Endothelial cell of umbilical vein (primary cell): ENCODE measurements around the gene ZNF22. TPM values are rescaled to one million over a fixed set of nuclear protein-coding genes. Genes with fewer than 3 reads are reported as not detected.

Experiments used
- BruUV-seq: library from RNA; stranded (reverse); fragments of 400-500 nt; replicated peaks from 2 replicates; lab custom pipeline; 2021; lab: Mats Ljungman, UMichigan
- CTCF ChIA-PET: fragments of 300-600, 350-600 bp; sonication (Branson Sonifier 250); formaldehyde crosslinking; loops from one replicate; lab custom pipeline; 2021; ENCODE audit warnings: antibody characterized with exemption, inconsistent platforms; lab: Charles Lee
- POLR2A ChIA-PET: fragments of 300-600, 350-600 bp; sonication (Branson Sonifier 250); formaldehyde crosslinking; loops from one replicate; lab custom pipeline; 2021; ENCODE audit warnings: antibody characterized with exemption, inconsistent platforms; lab: Charles Lee
- DNase-seq: peaks from one replicate; pipeline ENCODE4 v3.0.0-alpha.2; 2011; ENCODE audit warnings: low read depth, low spot score
- FAIRE-seq: peaks from 2 replicates; lab custom pipeline; 2011; peaks lifted over from hg19 to GRCh38; lab: Jason Lieb, UNC
- H2AFZ ChIP-seq: 2 replicates; pipeline ENCODE4 v1.6.0; 2012; ENCODE audit warnings: low read depth, low read length, control low read depth, inconsistent platforms
- H3K27ac ChIP-seq: 2 replicates; pipeline ENCODE4 v1.5.1; 2011; ENCODE audit warnings: low read depth, mild to moderate bottlenecking, control low read depth, low read length, moderate library complexity; ENCODE audit not compliant: insufficient read depth
- H3K27me3 ChIP-seq, 2 experiments: 2 replicates each; pipeline versions ENCODE4 v1.6.0 to v1.6.1; 2011; ENCODE audit warnings: low read length in 2 of 2, mixed read lengths in 1 of 2; ENCODE audit not compliant: control insufficient read depth in 2 of 2, insufficient read depth in 2 of 2
- H3K36me3 ChIP-seq, 2 experiments: 2 replicates in 1 of 2; 3 replicates in 1 of 2; pipeline ENCODE4 v1.5.1; 2011; ENCODE audit warnings: low read length in 2 of 2, mild to moderate bottlenecking in 1 of 2, moderate library complexity in 1 of 2; ENCODE audit not compliant: control insufficient read depth in 2 of 2, insufficient read depth in 2 of 2; ENCODE audit errors: extremely low read depth in 1 of 2
- H3K4me1 ChIP-seq: 3 replicates; pipeline ENCODE4 v1.5.1; 2011; ENCODE audit warnings: mild to moderate bottlenecking, low read length; ENCODE audit not compliant: control insufficient read depth, insufficient read depth; ENCODE audit errors: extremely low read depth
- H3K4me2 ChIP-seq: 2 replicates; pipeline ENCODE4 v1.6.1; 2011; ENCODE audit warnings: low read length, control low read depth, mixed read lengths; ENCODE audit not compliant: insufficient read depth
- H3K4me3 ChIP-seq, 3 experiments: fragments of 200-600 bp in 1 of 3; sonication (generic), shearing (Covaris generic) in 1 of 3; replicated peaks in 1 of 3; 2 replicates each; pipeline ENCODE4 v1.5.1; 2011 to 2016; ENCODE audit warnings: control low read depth in 3 of 3, low read length in 3 of 3, mild to moderate bottlenecking in 2 of 3, inconsistent platforms in 1 of 3, low read depth in 1 of 3, moderate library complexity in 1 of 3; ENCODE audit not compliant: insufficient read depth in 1 of 3
- H3K79me2 ChIP-seq: 2 replicates; pipeline ENCODE4 v1.6.0; 2012; ENCODE audit warnings: low read length, inconsistent platforms; ENCODE audit not compliant: control insufficient read depth, insufficient read depth
- H3K9ac ChIP-seq: replicated peaks from 2 replicates; pipeline ENCODE3; 2011; ENCODE audit warnings: low read length, control low read depth; ENCODE audit not compliant: insufficient read depth; ENCODE audit errors: extremely low read depth
- H3K9me1 ChIP-seq: replicated peaks from 3 replicates; pipeline ENCODE4 v1.6.0; 2011; ENCODE audit warnings: mild to moderate bottlenecking, low read length; ENCODE audit not compliant: control insufficient read depth, insufficient read depth; ENCODE audit errors: extremely low read depth
- H3K9me3 ChIP-seq: replicated peaks from 2 replicates; pipeline ENCODE4 v1.5.1; 2012; ENCODE audit warnings: low read length, inconsistent platforms; ENCODE audit not compliant: control insufficient read depth, insufficient read depth
- H4K20me1 ChIP-seq: replicated peaks from 2 replicates; pipeline ENCODE3; 2011; ENCODE audit warnings: mild to moderate bottlenecking, low read length; ENCODE audit not compliant: control insufficient read depth, insufficient read depth; ENCODE audit errors: extremely low read depth
- CTCF ChIP-seq, 2 donors: IDR thresholded peaks; 1 replicate in 1 of 2; 2 replicates in 1 of 2; pipeline ENCODE4 v1.5.1; 2011; ENCODE audit warnings: low read length in 2 of 2, mild to moderate bottlenecking in 2 of 2, moderate library complexity in 2 of 2, control low read depth in 1 of 2, inconsistent platforms in 1 of 2, low read depth in 1 of 2; ENCODE audit not compliant: insufficient read depth in 1 of 2; ENCODE audit errors: extremely low read depth in 1 of 2
- EZH2 ChIP-seq: IDR thresholded peaks from 2 replicates; pipeline ENCODE4 v1.6.1; 2012; ENCODE audit warnings: borderline replicate concordance, low read depth, mild to moderate bottlenecking, moderate library complexity, low read length, inconsistent platforms; ENCODE audit not compliant: severe bottlenecking
- FOS ChIP-seq: IDR thresholded peaks from 2 replicates; pipeline ENCODE4 v1.6.1; 2011; ENCODE audit warnings: mild to moderate bottlenecking, low read length, moderate library complexity, borderline replicate concordance; ENCODE audit not compliant: insufficient read depth
- GATA2 ChIP-seq: IDR thresholded peaks from 2 replicates; pipeline ENCODE4 v1.7.0; 2011; ENCODE audit warnings: low read depth, mild to moderate bottlenecking, moderate library complexity, mixed read lengths, low read length; ENCODE audit not compliant: insufficient read length, insufficient read depth
- JUN ChIP-seq: IDR thresholded peaks from 2 replicates; pipeline ENCODE4 v1.6.1; 2011; ENCODE audit warnings: borderline replicate concordance, low read depth; ENCODE audit not compliant: insufficient read length, insufficient read depth
- MAX ChIP-seq: IDR thresholded peaks from 2 replicates; pipeline ENCODE4 v1.6.1; 2011; ENCODE audit not compliant: insufficient read depth, insufficient read length
- MYC ChIP-seq: IDR thresholded peaks from one replicate; pipeline ENCODE4 v1.6.1; 2011; ENCODE audit warnings: mild to moderate bottlenecking, low read depth, low read length
- POLR2A ChIP-seq: IDR thresholded peaks from 2 replicates; pipeline ENCODE4 v1.6.1; 2012; ENCODE audit warnings: low read depth, mild to moderate bottlenecking, control low read depth, low read length
- POLR2AphosphoS5 ChIP-seq: IDR thresholded peaks from 2 replicates; pipeline ENCODE4 v1.6.1; 2012; ENCODE audit warnings: low read depth, mild to moderate bottlenecking, control low read depth, low read length, moderate library complexity; ENCODE audit not compliant: insufficient read depth
- dilution Hi-C: fragments of 300-500 bp; cut with MboI; formaldehyde crosslinking; loops from one replicate; pipeline ENCODE4 v1.15.0; 2019; ENCODE audit warnings: low sequenced_read_pairs; ENCODE audit not compliant: extremely low pct_ligation_motif_present
- intact Hi-C: fragments of 100-400 bp; cut with micrococcal nuclease; formaldehyde crosslinking; loops from one replicate; pipeline ENCODE4 v1.10.0; 2022
- polyA plus RNA-seq, 4 experiments: library from polyadenylated mRNA; depleted of rRNA in 3 of 4; stranded (reverse) in 3 of 4; unstranded in 1 of 4; fragments of >200 nt; gene quantifications; 2 replicates each; pipeline versions ENCODE4 v1.2.1 to v1.2.3, GENCODE V29; 2011 to 2012; ENCODE audit warnings: missing spikeins in 1 of 4
- total RNA-seq: library from RNA; stranded (reverse); gene quantifications from 2 replicates; pipeline ENCODE4 v1.2.3, GENCODE V29; 2021

Gene ZNF22
- total and polyA plus RNA-seq, 2 donors (not counting 3 experiments of a cell fraction or from before 2014, with no cell fraction given): 21.0 to 48.7 TPM

- BruUV-seq: no TSS peak
- Histone ChIP-seq H3K9me3 (no peaks in the 10 kb centered on the region), H3K4me2 (no peak overlapping the region), H4K20me1 (no peaks in the 10 kb centered on the region), H3K79me2 (no peaks in the 10 kb centered on the region), H3K9ac (no peak overlapping the region), H3K9me1 (no peaks in the 10 kb centered on the region), H3K27me3 (no peaks in the 10 kb centered on the region), H3K36me3 (no peaks in the 10 kb centered on the region), H2AFZ (no peak overlapping the region), H3K4me3 (no peak overlapping the region), H3K4me1 (no peaks in the 10 kb centered on the region), H3K27ac (no peak overlapping the region)
- DNase-seq (no peak), FAIRE-seq (no peak)
- TF ChIP-seq EZH2 (no peak), JUN (no peak), POLR2A (no peak), MAX (no peak), FOS (no peak), POLR2AphosphoS5 (no peak), CTCF (IDR thresholded peaks at IDR 0.05; ENCODE audit: extremely low read depth in 1 of 2, insufficient read depth in 1 of 2, low read depth in 1 of 2, low read length in 2 of 2) (no peak), MYC (no peak), GATA2 (no peak)
- dilution Hi-C loops (no loop called here), intact Hi-C loops (no loop called here)
- POLR2A ChIA-PET: no interaction called here
- CTCF ChIA-PET: interaction anchor here (1.6 kb wide), 1 partner anchor 11 kb away, joined by 4 read pairs; no protein-coding TSS in a partner anchor
Measured at GRCh38 chr10:45052700-45053099, 52.0 kb downstream of the ZNF22 start.
